GM20000 (cell line): ENCODE results near the gene CAPN2.

Source experiments
- DNase-seq: peaks from one replicate; pipeline ENCODE4 v3.0.0; 2012; ENCODE audit warnings: low spot score
- CTCF ChIP-seq: IDR thresholded peaks from 2 replicates; pipeline ENCODE4 v1.5.1; 2012; ENCODE audit warnings: mild to moderate bottlenecking, control low read depth; ENCODE audit errors: extremely low read depth, missing control alignments

Gene CAPN2

GRCh38 chr1:223720971-223721591 is 8.7 kb downstream of the CAPN2 start:
- no peak for DNase-seq
- TF ChIP-seq CTCF = no peak

DNA sequence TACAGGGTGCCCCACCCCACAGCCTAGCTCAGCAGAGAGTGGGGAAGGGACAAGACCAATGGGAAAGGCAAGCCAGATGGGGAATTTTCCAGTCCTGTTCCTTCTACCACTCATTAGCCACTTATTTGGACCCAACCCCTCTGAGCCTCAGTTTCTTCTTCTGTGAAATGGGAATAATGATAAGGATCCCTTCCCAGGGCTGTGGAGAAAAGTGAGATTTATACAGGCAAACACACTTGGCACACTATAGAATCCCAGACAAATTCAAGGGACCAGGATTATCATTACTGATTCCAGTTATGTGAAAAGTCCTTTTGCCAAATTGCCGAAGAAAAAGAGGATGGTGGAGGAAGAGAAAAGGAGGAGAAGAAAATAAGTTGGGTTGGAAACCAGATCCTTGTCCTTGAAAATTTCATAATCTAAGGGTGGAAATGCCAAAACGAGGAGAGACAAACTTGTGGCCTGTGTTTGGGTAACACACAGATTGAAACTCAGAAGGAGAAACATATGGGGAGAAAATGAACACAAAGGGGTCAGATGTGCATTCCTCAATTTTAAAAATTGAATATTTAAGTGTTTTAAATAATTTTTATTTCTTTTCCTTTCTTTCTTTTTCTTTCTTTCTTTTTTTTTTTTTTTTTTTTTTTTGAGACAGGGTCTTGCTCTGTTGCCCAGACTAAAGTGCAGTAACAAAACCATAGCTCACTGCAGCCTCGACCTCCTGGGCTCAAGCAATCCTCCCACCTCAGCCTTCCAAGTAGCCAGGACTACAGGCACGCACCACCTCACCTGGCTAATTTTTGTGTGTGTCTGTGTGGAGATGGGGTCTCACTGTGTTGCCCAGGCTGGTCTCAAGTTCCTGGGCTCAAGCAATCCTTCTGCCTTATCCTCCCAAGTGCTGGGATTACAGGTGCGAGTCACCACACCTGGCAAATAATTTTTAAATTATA is 9.6 kb downstream of the CAPN2 start:
- DNase-seq = no peak
- no peak for TF ChIP-seq CTCF

- DNase-seq = no peak
- TF ChIP-seq CTCF = no peak
Measured at GRCh38 chr1:223723351-223723904, 11.1 kb downstream of the CAPN2 start.

- DNase-seq = no peak
- no peak for TF ChIP-seq CTCF
Measured at GRCh38 chr1:223724376-223724775, 12.0 kb downstream of the CAPN2 start.

- TF ChIP-seq CTCF = no peak
- no peak for DNase-seq
Measured at GRCh38 chr1:223725578-223725977, 13.2 kb downstream of the CAPN2 start.

- peak; percentile 74 for DNase-seq
- no peak for TF ChIP-seq CTCF
Measured at GRCh38 chr1:223726380-223727001, 14.2 kb downstream of the CAPN2 start.
